ENCODE results near the gene HSPB1.
A peak's percentile ranks its signal among the peaks of the same experiment; 100 is the strongest.
"Not testable (repeated sequence)": the region's sequence is repeated elsewhere in the genome, so short reads cannot be mapped to it uniquely, and the experiment has no call there.

The HSPB1 gene

GRCh38 chr7:76281706-76282343 lies 20.6 kb upstream of the HSPB1 start:
- no peak for DNase-seq

GRCh38 chr7:76282344-76283253 lies 19.9 kb upstream of the HSPB1 start:
- no peak for DNase-seq

- DNase-seq, result no peak
These were observed 19.0 kb upstream of the HSPB1 start for GRCh38 chr7:76283254-76284159.

GRCh38 chr7:76285604-76286374 lies 16.7 kb upstream of the HSPB1 start:
- no peak for DNase-seq

GRCh38 chr7:76286842-76287403 lies 15.6 kb upstream of the HSPB1 start:
- DNase-seq, result no peak

- DNase-seq, result not testable (repeated sequence)
These were observed 11.6 kb upstream of the HSPB1 start for GRCh38 chr7:76290847-76291350.

- peak; percentile 82 for DNase-seq
These were observed 10.9 kb upstream of the HSPB1 start for GRCh38 chr7:76291351-76292212.

GRCh38 chr7:76292213-76292573 lies 10.3 kb upstream of the HSPB1 start:
- DNase-seq, result no peak

- not testable (repeated sequence) for DNase-seq
These were observed 9.6 kb upstream of the HSPB1 start for GRCh38 chr7:76292911-76293310.

- no peak for DNase-seq
These were observed 9.0 kb upstream of the HSPB1 start for GRCh38 chr7:76293407-76293901.

GRCh38 chr7:76294344-76295024 lies 8.0 kb upstream of the HSPB1 start:
- DNase-seq, result no peak

GRCh38 chr7:76296743-76297740 lies 5.4 kb upstream of the HSPB1 start:
- DNase-seq, result no peak

- DNase-seq, result no peak
These were observed 2.2 kb upstream of the HSPB1 start for GRCh38 chr7:76300166-76300731.

- no peak for DNase-seq
These were observed 1.5 kb upstream of the HSPB1 start for GRCh38 chr7:76301000-76301399.

- DNase-seq, result peak; percentile 79
These were observed 1.0 kb downstream of the HSPB1 start for GRCh38 chr7:76303202-76304147.

- no peak for DNase-seq
These were observed 2.5 kb downstream of the HSPB1 start for GRCh38 chr7:76304888-76305375.

GRCh38 chr7:76308874-76309273 lies 6.4 kb downstream of the HSPB1 start:
- DNase-seq, result not testable (repeated sequence)

Data from activated CD4-positive, alpha-beta T cell treated with anti-CD3 and anti-CD28 coated beads, Interleukin-2, amount 50 U/mL, for 1 hour (primary cell).